ENCODE measurements around the gene CHMP1B. TPM values are rescaled to one million over a fixed set of nuclear protein-coding genes. Genes with fewer than 3 reads are reported as not detected.

The CHMP1B gene
- total and polyA plus RNA-seq, 9 of the 15 experiments (the other 6 are each of a cell fraction or from before 2014, with no cell fraction given), result 12.3 to 29.9 (median 19.0) TPM

DNA sequence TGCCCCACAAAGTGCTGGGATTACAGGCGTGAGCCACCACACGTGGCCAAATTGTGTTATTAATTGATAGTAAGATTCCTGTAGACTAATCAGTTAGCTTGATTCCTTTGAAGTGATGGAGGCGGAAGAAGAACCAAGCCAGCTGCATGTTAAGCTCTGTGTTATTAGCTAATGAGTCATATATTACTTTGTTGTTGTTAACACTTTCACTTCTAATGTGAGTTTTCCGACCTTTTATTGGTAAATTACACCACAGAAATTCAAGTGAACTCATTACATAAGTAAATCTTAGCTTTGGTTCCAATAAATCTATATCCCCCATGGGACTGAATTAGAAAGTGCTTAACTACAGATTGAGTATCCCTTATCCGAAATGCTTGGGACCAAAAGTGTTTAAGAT is 20.3 kb downstream of the CHMP1B start (continued):
- no peak for TF ChIP-seq THRA (IDR thresholded peaks at IDR 0.05)
- TF ChIP-seq HIVEP1 (CRISPR knock-in tag; IDR thresholded peaks at IDR 0.05), result no peak

DNA sequence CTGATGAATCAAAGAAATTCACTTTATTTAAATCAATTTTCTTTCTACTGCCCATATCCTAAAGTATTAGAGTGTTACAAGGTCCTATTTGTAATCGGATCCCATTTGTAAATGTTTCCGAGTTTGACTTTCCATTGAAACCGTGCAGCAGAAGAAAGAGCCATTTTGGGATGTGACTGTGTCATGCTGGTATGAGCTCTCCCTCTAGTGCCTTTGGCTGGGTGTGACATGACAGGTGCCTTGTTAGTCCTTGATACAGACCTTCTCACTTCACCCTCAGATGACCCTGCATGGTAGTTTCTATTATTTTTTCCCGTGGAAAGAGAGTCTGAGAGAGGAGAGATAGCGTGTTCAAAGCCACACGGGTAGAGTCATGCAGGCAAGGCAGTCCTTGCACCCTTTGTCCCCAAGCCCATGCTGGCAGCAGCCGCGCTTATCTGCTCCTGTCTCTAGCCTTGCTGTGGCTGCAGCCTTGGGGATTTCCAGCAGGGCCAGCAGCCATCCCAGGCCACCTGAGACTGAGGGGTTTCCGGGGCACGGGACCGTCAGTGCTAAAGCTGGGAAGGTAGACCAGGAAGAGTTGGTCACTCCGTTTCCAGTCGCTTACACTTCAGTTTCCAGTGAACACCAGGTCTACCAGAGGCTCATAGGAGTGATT is 21.4 kb downstream of the CHMP1B start:
- DNase-seq (ENCODE audit: extremely low read depth in 1 of 4, low spot score in 3 of 4), result peak; percentile 62 to 72 (median 68)
- FAIRE-seq, result peak; percentile 96
- H3K27ac ChIP-seq (ENCODE audit: extremely low read depth, low read depth, low read length), result no peak overlapping the region
- CTCF ChIA-PET (ENCODE audit: low intra/inter-chr PET ratio), result interaction anchor here (2.3 kb wide), 1 partner anchor 140 kb away, joined by 22 read pairs; no protein-coding TSS in a partner anchor
- H3K4me1 ChIP-seq (replicated peaks in 1 of 2; ENCODE audit: control insufficient read depth in 2 of 2, insufficient read depth in 2 of 2, low read length in 2 of 2), result peaks cover 0 to 3% of the 10 kb centered on the region in 2 experiments; a peak in 1 of 5 replicates
- no peaks in the 10 kb centered on the region for H4K20me1 ChIP-seq (replicated peaks; ENCODE audit: control insufficient read depth, insufficient read depth, low read length)
- H3K4me3 ChIP-seq, result no peak overlapping the region
- peaks cover 0 to 17% of the 10 kb centered on the region in 2 experiments; a peak in 4 of 5 replicates for H3K27me3 ChIP-seq (ENCODE audit: control insufficient read depth in 2 of 2, insufficient read depth in 2 of 2, low read length in 2 of 2)
- ATAC-seq, result peak; percentile 98
- under 1% methylated on average over 11 of the region's 13 CpGs for WGBS (ENCODE audit: insufficient coverage, low coverage, missing lambda C conversion rate)
- no peaks in the 10 kb centered on the region for H3K79me2 ChIP-seq (ENCODE audit: control insufficient read depth, insufficient read depth, low read length)
- BruUV-seq (replicated peaks), result no TSS peak
- intact Hi-C loops (cut with micrococcal nuclease), result loop anchor here (1.0 to 5.0 kb wide), 3 partner anchors 139 to 215 kb away; no protein-coding TSS in a partner anchor
- H3K9ac ChIP-seq (ENCODE audit: insufficient read depth in 1 of 2, low read depth in 2 of 2, low read length in 2 of 2), result peak overlapping the region in 1 of 2 experiments; percentile 64; a peak in 1 of 4 replicates
- no peaks in the 10 kb centered on the region for H3K36me3 ChIP-seq (ENCODE audit: control insufficient read depth, insufficient read depth, low read length)
- POLR2A ChIA-PET, result interaction anchor here (0.6 to 1.0 kb wide), 6 partner anchors 17 to 1782 kb away, joined by 3 to 4 read pairs (median 3); no protein-coding TSS in a partner anchor
- no peaks in the 10 kb centered on the region; the same call in 1 of the 2 replicates for H3K9me3 ChIP-seq (replicated peaks; ENCODE audit: control insufficient read depth, insufficient read depth, low read depth, low read length)
- in situ Hi-C loops (cut with MboI), result no loop called here
- no peak overlapping the region for H2AFZ ChIP-seq (ENCODE audit: low read depth, low read length)
- no peaks in the 10 kb centered on the region for H3K9me1 ChIP-seq (ENCODE audit: control insufficient read depth, insufficient read depth, low read length)
- no peak overlapping the region for H3K4me2 ChIP-seq (ENCODE audit: insufficient read depth, low read length)
- TF ChIP-seq CC2D1A (IDR thresholded peaks at IDR 0.05), result peak; percentile 79
- 0 out of 2 replicates have a peak, but pooled peaks have one; percentile 41 for TF ChIP-seq ESRRA (IDR thresholded peaks at IDR 0.05; ENCODE audit: borderline replicate concordance, low read depth)
- peak; percentile 79 to 95 for TF ChIP-seq RAD21 (CRISPR knock-in tag; conservative IDR thresholded peaks at IDR 0.05 in 1 of 2, IDR thresholded peaks at IDR 0.05 in 1 of 2)
- peak; percentile 20; the same call in 1 of the 2 replicates for TF ChIP-seq MTA3 (IDR thresholded peaks at IDR 0.05; ENCODE audit: borderline replicate concordance)
- TF ChIP-seq, protein P1, sequence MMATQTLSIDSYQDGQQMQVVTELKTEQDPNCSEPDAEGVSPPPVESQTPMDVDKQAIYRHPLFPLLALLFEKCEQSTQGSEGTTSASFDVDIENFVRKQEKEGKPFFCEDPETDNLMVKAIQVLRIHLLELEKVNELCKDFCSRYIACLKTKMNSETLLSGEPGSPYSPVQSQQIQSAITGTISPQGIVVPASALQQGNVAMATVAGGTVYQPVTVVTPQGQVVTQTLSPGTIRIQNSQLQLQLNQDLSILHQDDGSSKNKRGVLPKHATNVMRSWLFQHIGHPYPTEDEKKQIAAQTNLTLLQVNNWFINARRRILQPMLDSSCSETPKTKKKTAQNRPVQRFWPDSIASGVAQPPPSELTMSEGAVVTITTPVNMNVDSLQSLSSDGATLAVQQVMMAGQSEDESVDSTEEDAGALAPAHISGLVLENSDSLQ (IDR thresholded peaks at IDR 0.05), result peak; percentile 74
- peak; percentile 38; the same call in 1 of the 2 replicates for TF ChIP-seq RB1 (IDR thresholded peaks at IDR 0.05; ENCODE audit: low read depth)
- no peak for TF ChIP-seq ZNF175 (CRISPR knock-in tag; IDR thresholded peaks at IDR 0.05; ENCODE audit: low read depth)
- no peak for TF ChIP-seq ZNF224 (CRISPR knock-in tag; IDR thresholded peaks at IDR 0.05)
- peak; percentile 41 for TF ChIP-seq MEIS2 (IDR thresholded peaks at IDR 0.05; ENCODE audit: partially characterized antibody)
- peak; percentile 46; the same call in 1 of the 2 replicates for TF ChIP-seq DEAF1 (CRISPR knock-in tag; IDR thresholded peaks at IDR 0.05)
- peak; percentile 81 for TF ChIP-seq SMC3 (conservative IDR thresholded peaks at IDR 0.05; ENCODE audit: insufficient read depth, low read depth, low read length)
- peak; percentile 95 for TF ChIP-seq ARID2 (IDR thresholded peaks at IDR 0.05)
- no peak for TF ChIP-seq SMARCB1 (IDR thresholded peaks at IDR 0.05; ENCODE audit: insufficient read length, low read depth)
